ENCODE results near the gene NCOA3.

Gene NCOA3

DNA sequence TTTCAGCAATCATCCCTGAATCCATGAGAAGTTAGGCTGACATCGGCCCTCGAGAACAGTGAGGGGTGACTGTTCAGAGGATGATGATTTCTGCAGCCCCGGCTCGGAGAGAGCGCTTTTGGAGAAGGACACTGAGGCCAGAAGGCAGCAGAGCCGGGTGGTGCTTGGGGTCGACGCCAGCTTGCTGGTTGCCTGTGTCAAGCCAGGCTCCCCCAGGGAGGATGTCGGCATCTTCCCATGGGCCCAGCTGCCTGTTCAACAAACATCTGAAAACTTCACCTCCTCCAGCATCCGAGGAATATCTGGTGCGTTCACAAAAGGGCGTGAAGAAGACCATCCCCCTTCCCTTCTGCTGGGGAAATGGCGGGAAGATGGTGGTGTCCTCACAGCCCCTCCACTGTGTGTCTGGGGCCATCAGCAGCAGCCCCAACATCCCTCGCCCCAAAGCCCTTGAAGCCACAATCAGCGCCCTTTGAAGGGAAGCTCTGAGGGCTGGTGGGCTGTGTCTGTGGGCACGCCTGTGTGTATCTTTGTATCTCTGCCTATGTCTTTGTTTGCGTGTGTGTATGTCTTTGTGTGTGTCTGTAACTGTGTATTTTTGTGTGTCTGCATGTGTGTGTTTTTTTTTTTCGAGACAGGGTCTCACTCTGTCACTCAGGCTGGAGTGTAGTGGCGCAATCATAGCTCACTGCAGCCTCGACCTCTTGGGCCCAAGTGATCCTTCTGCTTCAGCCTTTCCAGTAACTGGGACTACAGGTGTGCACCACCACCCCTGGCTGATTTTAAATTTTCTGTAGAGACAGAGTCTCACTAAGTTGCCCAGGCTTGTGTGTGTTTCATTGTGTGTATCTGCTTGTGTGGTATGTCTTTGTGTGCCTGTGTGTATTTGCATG lies 185.7 kb downstream of the NCOA3 start:
- no peak for DNase-seq

DNA sequence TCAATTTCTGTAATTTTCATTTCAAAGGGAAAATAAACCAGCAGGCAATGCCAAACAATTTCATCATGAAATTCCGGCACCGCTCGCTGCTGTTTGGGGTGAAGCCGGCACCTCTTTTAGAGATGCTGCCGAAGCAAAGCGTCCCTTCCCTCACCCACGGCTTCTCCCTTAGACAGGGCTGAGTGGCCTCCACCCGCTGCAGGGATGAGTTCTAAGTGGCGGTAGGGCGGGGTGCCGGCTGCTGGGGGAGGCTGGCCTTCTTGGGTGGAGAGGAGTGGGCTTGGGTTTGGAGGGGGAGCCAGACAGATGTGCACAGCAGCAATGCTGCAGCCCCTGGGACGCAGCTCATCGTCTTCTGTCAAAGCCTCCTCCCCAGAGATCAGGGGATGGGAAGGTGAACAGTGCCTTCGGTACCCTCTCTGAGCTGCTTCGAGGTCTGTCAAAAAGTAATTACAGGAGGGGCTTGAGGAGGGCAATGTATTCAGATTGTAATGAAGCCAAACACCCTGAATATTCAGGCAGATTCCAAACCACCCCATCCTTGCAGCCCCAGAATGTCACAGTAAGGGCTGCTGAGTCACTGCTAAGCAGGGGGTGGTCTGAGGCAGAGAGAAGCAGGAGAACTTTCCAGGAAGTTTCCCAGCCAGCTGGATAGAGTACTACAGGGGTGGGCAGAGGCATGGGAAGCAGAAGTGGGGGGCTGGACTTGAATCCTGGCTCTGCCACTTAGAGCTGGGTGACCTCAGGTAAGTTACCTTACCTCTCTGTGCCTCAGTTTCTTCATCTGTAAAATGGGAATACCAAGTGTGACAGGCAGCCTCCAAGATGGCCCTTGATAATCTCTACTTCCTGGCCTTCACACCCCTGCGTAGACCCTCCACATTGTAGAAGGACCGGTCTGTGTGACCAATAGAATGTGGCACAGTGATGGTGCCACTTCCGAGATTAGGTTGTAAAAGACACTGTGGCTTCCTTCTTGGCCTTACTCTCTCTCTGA lies 187.0 kb downstream of the NCOA3 start:
- DNase-seq, result no peak

DNA sequence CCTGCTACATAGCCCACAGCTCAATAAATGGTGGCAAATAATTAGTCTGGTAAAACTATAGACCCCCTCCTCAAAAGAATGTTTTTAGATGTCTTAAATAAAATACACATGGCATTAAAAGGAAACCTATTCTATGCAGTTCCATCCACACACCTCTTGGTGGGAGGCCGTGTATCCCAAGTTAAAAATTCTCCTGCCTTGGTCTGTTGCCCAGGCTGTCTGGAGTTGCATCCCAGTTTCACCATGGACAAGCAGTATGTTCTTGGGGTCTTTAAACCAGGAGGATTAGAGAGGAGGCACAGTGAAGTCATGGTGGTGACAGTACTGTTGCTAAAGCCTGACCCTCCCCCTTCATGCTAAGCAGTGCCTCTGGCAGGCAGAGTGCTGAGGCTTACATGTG lies 188.0 kb downstream of the NCOA3 start:
- DNase-seq, result no peak

DNA sequence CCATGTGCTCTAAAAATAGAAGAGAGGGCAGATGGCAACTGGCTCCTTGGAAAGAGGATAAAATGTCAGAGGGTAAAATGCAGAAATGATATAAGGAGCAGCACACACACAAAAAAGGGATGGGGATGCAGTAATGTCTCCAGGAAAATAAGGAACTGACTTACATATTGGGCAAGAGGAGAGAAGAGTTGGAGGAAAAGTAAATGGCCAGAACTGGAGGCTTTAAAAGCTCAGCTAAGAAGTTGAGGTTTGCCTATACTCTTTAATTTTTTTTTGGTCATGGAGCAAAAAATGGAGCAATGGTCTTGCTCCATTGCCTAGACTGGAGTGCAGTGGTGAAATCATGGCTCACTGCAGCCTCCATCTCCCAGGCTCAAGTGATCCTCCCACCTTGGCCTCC lies 189.9 kb downstream of the NCOA3 start:
- no peak for DNase-seq

DNA sequence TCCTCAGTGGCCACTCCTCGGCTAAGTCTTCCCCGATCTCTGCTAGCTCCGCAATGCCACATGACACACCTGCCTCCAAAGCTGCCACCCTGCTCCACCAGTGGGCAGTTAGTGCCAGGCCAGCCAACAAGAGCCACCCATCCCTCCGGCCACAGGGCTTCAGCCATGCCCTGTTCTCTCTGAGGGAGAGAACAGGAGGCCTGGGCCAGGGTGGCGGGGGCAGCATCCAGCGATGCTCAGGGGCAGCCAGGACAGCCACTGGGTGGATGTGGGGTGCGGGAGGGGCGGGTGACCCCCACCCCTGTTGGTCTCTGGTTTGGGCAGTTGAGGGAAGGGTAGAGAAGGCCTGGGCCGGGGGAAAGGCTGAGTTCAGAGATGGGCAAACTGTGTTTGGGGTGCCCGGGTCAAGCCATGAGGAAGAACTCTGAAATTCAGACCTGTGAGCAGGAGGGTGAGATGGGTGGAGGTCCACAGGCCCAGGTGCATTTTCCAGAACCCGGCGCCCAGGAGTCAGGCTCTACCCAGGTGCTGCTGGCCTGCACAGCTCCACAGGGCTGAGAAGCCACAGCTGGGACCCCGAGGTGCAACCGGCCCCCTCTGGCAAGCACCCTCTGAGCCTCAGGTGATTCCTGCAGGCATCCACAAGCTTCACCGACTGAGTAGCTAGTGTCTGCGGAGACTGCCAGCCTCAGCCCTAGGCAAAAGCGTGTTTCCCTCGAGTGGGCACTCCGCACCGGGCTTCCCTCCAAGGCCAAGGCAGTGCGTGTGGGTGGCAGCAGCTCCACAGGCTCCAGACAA lies 192.5 kb downstream of the NCOA3 start:
- no peak for DNase-seq

DNA sequence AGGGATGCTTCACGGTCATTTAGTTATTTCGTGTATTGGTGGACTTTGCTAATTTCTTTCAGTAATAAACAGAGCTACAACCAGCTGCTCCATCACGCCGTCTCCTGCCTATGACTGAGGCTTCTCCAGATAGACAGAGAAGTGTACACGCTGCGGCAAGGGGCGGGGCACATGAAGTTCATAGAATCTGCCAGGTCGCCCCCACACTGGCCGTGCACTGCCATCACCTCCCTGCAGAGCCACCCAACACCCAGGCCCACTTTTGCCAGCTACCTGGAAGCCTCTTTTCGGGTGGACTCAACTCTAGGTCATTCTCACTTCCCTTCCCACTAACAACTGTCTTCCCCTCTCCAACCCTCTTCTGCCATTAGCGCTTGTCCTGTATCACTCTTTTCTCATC lies 195.2 kb downstream of the NCOA3 start:
- DNase-seq, result no peak

DNA sequence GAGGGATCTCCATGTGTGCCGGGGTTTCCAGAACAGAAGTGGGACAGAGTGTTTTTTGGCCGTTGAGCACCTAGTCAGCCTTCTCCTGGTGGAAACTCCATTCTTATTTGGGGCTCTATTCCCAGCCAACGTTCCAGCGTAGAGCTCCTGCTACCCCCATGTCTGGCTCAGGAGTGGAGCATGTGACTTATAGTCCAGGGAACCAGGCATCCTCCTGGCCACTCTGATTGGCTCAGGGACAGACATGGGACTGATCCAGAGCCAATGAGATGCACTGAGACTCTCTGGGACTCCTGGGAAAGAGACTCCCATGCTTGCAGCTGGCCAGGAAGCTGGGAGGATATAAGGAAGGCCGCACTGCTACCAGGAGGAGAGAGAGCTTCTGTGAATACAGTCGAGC lies 196.5 kb downstream of the NCOA3 start:
- no peak for DNase-seq

DNA sequence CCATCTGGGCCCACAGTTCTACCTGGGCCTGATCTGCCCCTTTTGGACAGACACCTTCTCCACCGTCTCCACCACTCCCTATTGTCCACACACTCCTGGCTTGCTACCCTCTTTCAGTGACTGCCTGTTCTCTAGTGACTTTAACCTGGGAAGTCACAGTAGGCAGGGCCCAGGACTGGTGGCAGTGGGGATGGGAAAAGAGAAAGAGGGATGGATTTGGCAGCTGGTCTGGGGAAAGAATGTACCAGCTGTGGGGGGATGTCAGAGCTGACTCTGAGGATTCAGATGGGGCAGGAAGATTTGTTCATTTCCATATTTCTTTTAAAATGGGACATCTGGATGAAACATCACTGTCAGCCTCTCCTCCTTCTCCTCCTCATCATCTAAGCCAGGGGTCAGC lies 198.1 kb downstream of the NCOA3 start:
- no peak for DNase-seq

DNA sequence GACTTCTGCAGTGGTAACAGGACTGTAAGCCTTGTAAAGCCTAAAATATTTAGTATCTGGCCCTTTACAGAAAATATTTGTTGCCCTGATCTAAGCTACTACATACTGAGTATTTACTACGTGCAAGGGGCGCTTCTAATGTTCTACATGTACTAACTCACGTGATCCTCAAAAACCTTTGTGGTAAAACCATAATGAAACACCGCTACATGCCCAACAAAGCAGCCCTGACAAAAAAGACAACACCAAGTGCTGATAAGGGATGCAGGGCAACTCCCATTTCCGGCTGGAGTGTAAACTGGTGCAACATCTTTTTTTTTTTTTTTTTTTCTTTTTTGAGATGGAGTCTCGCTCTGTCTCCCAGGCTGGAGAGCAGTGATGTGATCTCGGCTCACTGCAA lies 198.6 kb downstream of the NCOA3 start:
- no peak for DNase-seq

DNA sequence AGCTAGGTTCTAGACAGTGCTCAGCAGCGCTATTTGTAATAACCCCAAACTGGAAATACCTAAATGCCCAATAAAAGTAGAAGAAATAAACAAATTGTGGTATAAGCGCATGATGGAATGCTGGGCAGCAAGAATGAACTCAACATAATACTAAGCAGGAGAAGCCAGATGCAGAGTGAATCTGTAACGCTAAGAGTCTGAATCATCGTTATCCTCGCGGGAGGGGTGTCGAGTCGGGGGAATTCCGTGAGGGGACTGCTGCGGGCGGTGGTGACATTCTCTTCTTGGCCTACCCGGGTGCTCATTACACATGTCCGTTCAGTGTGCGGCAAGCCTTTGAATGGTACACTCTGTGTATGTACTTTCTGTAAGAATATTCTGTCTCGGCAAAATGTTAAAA lies 199.9 kb downstream of the NCOA3 start:
- DNase-seq, result no peak

DNA sequence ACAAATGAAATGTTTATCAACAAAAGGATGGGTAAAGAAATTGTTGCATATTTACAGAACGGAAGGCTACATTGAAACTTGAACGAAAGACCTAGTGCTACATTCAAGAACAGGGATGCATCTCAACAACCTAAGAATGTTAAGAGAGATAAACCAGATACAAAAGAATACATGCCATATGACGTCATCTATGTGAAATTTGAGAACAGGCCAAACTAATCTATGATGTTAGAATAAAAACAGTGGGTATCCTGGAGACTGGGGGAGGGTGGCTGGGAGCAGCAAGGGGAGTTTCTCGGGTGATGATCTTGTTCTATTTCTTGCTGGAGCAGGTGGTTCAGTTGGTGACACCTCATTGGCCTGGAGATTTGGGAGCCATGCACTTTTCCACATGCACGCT lies 202.1 kb downstream of the NCOA3 start:
- DNase-seq, result no peak

DNA sequence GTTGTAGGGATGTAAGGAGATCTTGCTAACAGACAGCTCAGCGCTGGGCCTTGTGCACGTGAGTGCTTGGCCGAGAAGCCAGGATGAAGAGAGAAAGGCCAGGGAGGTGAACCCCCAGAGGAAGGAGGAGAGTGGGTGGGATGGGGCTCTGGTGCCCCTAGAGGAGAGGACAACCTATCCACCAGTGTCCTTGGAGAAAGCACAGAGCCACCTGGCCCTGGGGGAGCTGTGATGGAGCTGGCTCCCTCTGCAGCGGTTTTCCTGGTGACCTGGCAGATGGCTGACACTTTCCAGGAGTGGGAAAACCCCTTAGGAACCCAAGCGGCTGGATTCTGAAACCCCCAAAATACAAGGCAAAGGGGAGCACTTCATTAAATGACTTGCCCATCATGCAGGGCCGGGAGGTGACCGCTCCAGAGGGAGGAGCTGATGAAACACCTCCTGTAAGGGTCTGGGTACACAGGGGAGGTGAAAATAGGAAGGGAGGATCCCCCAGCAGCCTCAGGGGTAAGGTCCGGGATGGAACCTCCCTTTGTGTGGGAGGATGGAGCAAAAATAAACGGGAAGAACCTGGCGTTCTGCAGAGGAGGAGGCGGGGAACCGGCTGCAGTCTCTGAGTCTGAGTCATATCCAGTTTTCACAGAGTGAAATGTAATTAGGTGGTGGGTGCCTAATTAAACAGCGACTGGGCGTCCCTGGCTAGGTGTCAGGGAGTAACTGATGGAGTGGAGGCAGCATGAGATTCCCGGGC lies 203.2 kb downstream of the NCOA3 start:
- DNase-seq, result no peak

DNA sequence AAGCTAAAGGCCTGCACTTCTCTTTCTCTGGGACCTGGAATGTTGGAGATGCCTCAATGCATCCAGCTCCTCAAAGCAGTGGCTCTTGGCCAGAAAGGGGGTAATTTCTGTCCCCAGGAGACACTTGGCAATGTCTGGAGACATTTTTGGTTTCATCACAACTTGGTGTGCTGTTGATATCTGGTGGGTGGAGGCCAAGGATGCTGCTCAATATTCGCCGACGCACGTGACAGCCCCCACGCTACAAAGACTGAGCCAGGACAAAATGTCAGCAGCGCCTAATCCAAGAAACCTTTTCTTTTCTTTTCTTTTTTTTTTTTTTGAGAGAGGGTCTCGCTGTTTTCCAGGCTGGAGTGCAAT lies 203.8 kb downstream of the NCOA3 start:
- DNase-seq, result no peak

DNA sequence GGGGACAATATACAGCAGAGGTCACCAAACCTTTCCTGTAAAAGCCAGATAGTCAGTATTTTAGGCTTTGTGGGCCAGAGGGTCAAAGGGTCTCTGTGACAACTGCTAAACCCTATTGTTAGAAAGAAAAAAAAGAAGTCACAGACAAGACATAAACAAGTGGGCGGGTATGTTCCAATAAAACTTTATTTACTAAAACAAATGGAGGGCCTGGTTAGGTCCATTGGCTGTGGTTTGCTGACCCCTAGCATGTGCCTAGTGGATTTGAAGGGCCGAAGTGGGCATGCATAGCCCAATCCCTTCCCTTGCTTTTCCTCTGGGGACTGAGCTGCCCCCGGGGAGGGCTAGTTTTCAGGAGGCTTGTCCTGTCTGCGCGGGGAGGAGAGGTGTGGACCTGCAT lies 204.7 kb downstream of the NCOA3 start:
- DNase-seq, result no peak
